Thyroid gland (tissue), 4 donors: ENCODE measurements around the gene ANAPC13.

ENCODE experiments used
- CTCF ChIP-seq, 6 experiments: fragments of 200-600 bp in 3 of 6; fragments of 450-650 bp in 3 of 6; sonication (generic) in 3 of 6; IDR thresholded peaks; one replicate each; pipeline ENCODE4 v1.5.1; 2016 to 2019; ENCODE audit warnings: antibody characterized with exemption in 6 of 6, mild to moderate bottlenecking in 2 of 6, inconsistent platforms in 1 of 6, moderate library complexity in 1 of 6
- POLR2A ChIP-seq, 2 donors: fragments of 450-650 bp; IDR thresholded peaks; one replicate each; pipeline ENCODE4 v1.6.1; 2017; ENCODE audit warnings: antibody characterized with exemption in 2 of 2, mild to moderate bottlenecking in 2 of 2, moderate library complexity in 1 of 2

DNA sequence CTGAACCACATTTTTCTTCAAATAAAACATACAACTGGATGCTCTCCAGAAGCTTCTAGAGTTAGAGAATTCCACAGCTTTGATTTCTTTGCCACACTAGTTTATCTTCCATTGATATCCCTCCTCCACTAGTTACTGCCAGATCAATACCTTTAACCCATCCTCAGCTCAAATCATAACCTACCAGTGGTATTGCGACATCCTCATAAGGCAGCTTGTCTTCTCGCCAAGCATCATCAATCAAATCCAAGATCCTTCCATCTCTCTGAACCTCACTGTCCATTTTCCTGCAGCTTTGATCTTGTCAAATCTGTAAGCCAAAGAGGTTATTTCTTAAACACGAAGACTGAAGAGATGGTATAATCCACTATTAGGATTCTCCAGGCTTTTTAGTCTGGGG, 3.2 kb downstream of the ANAPC13 start:
- TF ChIP-seq CTCF (IDR thresholded peaks at IDR 0.05) (no peak), POLR2A (IDR thresholded peaks at IDR 0.05) (no peak)
